ENCODE data around the gene OLFML2B. TPM values are rescaled to one million over a fixed set of nuclear protein-coding genes. Genes with fewer than 3 reads are reported as not detected.

OLFML2B gene
- total RNA-seq, 1 donor from 2014 or later = 25.3 TPM

- DNase-seq = no peak
These were observed 19.2 kb downstream of the OLFML2B start for GRCh38 chr1:162004441-162004950.

- DNase-seq = peak; percentile 26
These were observed 19.8 kb downstream of the OLFML2B start for GRCh38 chr1:162003830-162004215.

GRCh38 chr1:162003061-162003829, 20.4 kb downstream of the OLFML2B start:
- peak; percentile 60 for DNase-seq

GRCh38 chr1:162000053-162000420, 23.6 kb downstream of the OLFML2B start:
- DNase-seq = no peak

GRCh38 chr1:161999301-162000052, 24.2 kb downstream of the OLFML2B start:
- DNase-seq = no peak

GRCh38 chr1:161998811-161999210, 24.9 kb downstream of the OLFML2B start:
- DNase-seq = no peak

GRCh38 chr1:161997152-161997551, 26.5 kb downstream of the OLFML2B start:
- no peak for DNase-seq

GRCh38 chr1:161994175-161994668, 29.4 kb downstream of the OLFML2B start:
- peak; percentile 49 for DNase-seq

GRCh38 chr1:161993576-161993975, 30.1 kb downstream of the OLFML2B start:
- no peak for DNase-seq

- no peak for DNase-seq
These were observed 33.9 kb downstream of the OLFML2B start for GRCh38 chr1:161989786-161990185.

GRCh38 chr1:161989108-161989507, 34.6 kb downstream of the OLFML2B start:
- no peak for DNase-seq

- DNase-seq = no peak
These were observed 35.3 kb downstream of the OLFML2B start for GRCh38 chr1:161988413-161988812.

- DNase-seq = no peak
These were observed 35.8 kb downstream of the OLFML2B start for GRCh38 chr1:161987872-161988271.

- peak; percentile 11 for DNase-seq
These were observed 36.4 kb downstream of the OLFML2B start for GRCh38 chr1:161987303-161987702.

GRCh38 chr1:161986328-161986727, 37.3 kb downstream of the OLFML2B start:
- peak; percentile 86 for DNase-seq

- no peak for DNase-seq
These were observed 38.3 kb downstream of the OLFML2B start for GRCh38 chr1:161985301-161985822.

GRCh38 chr1:161983725-161984124, 39.9 kb downstream of the OLFML2B start:
- no peak for DNase-seq

- no peak for DNase-seq
These were observed 40.8 kb downstream of the OLFML2B start for GRCh38 chr1:161982917-161983316.

GRCh38 chr1:161982507-161982895, 41.2 kb downstream of the OLFML2B start:
- no peak for DNase-seq

GRCh38 chr1:161981735-161982506, 41.7 kb downstream of the OLFML2B start:
- DNase-seq = no peak

GRCh38 chr1:161981126-161981525, 42.5 kb downstream of the OLFML2B start:
- no peak for DNase-seq

Measured in skin of body (tissue), 2 donors.